Ammon's horn (tissue), 1 donor: ENCODE results near the gene CHID1.
A peak's percentile ranks its signal among the peaks of the same experiment; 100 is the strongest.

Experiments
- DNase-seq: peaks from one replicate; pipeline ENCODE4 v3.0.0-alpha.2; 2016; ENCODE audit warnings: low spot score

The CHID1 gene

GRCh38 chr11:823441-824291 is 86.9 kb downstream of the CHID1 start:
- DNase-seq = no peak

- DNase-seq = peak; percentile 70
These were observed 88.9 kb downstream of the CHID1 start for GRCh38 chr11:821512-822371.

- DNase-seq = peak; percentile 61
These were observed 89.7 kb downstream of the CHID1 start for GRCh38 chr11:820655-821511.

GRCh38 chr11:819943-820649 is 90.5 kb downstream of the CHID1 start:
- peak; percentile 73 for DNase-seq

- DNase-seq = peak; percentile 96
These were observed 91.3 kb downstream of the CHID1 start for GRCh38 chr11:819129-819931.

- no peak for DNase-seq
These were observed 92.0 kb downstream of the CHID1 start, which contains the start of gene PNPLA2 for GRCh38 chr11:818396-819128. Gene PNPLA2 (plus strand): TSS chr11:818914. CDS start chr11:819719, 805 bp downstream.
